Natural killer cell treated with Interleukin-12 subunit alpha and Interleukin-12 subunit beta and Interleukin-15 and Interleukin-18, amount 100 ng/mL, for 72 hours (primary cell): Measurements from ENCODE around the gene LZTFL1. TPM values are rescaled to one million over a fixed set of nuclear protein-coding genes. Genes with fewer than 3 reads are reported as not detected.
A peak's percentile ranks its signal among the peaks of the same experiment; 100 is the strongest.

Experiments
- ATAC-seq, 2 donors: fragments of 150-1000 bp; cut with Tn5 transposase in 1 of 2; sonication (Bioruptor Pico), chemical (Tn5 transposase) in 1 of 2; 2 replicates each; pipeline ENCODE4 v1.10.0; 2021
- DNase-seq: peaks from one replicate; pipeline ENCODE4 v3.0.0; 2022; ENCODE audit warnings: low spot score
- H3K27ac Mint-ChIP-seq, 2 donors: 1 replicate in 1 of 2; 2 replicates in 1 of 2; pipeline ENCODE4 v1.8.0; 2022; ENCODE audit warnings: mixed read lengths in 2 of 2, mild to moderate bottlenecking in 1 of 2, moderate library complexity in 1 of 2
- H3K27me3 Mint-ChIP-seq, 2 donors: 1 replicate in 1 of 2; 2 replicates in 1 of 2; pipeline ENCODE4 v1.8.0; 2022; ENCODE audit warnings: mixed read lengths in 2 of 2
- H3K36me3 Mint-ChIP-seq: one replicate; pipeline ENCODE4 v1.8.0; 2022; ENCODE audit warnings: mixed read lengths
- H3K4me1 Mint-ChIP-seq, 2 donors: 1 replicate in 1 of 2; 2 replicates in 1 of 2; pipeline ENCODE4 v1.8.0; 2022; ENCODE audit warnings: low read depth in 2 of 2, mixed read lengths in 2 of 2, mild to moderate bottlenecking in 1 of 2
- H3K4me3 Mint-ChIP-seq: one replicate; pipeline ENCODE4 v1.8.0; 2022; ENCODE audit warnings: mixed read lengths
- H3K9me3 Mint-ChIP-seq: 2 replicates; pipeline ENCODE4 v1.8.0; 2022; ENCODE audit warnings: mixed read lengths
- total RNA-seq, 2 donors: library from RNA; stranded (reverse); gene quantifications; one replicate each; pipeline ENCODE4 v1.2.3, GENCODE V29; 2022

The LZTFL1 gene
- total RNA-seq, 2 donors from 2014 or later, result 6.7 to 7.1 TPM

DNA sequence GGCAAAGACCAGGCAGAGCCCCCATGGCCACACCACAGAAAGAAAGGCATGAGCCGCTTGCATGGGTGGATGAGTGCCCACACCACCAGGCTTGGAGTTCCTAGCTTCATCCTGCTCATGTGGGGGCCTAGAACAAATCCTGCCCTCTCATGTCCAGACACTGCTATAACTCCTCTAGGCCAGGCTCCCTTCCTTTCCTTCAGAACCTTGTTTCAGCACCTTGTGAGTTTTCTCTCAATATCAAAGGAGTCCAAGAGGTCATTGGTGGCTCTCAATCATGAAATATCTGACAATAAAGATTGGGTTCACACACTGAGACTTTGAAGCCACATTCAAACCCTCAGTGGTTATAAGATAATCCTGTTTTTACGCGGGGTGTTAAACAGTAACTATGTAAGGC lies 58.3 kb downstream of the LZTFL1 start:
- Mint-ChIP-seq H3K4me3 (no peak overlapping the region), H3K27me3 (peaks cover 5 to 12% of the 10 kb centered on the region in 2 donors), H3K36me3 (no peaks in the 10 kb centered on the region), H3K27ac (no peak overlapping the region), H3K4me1 (no peaks in the 10 kb centered on the region), H3K9me3 (no peaks in the 10 kb centered on the region)
- no peak for DNase-seq
- no peak for ATAC-seq

DNA sequence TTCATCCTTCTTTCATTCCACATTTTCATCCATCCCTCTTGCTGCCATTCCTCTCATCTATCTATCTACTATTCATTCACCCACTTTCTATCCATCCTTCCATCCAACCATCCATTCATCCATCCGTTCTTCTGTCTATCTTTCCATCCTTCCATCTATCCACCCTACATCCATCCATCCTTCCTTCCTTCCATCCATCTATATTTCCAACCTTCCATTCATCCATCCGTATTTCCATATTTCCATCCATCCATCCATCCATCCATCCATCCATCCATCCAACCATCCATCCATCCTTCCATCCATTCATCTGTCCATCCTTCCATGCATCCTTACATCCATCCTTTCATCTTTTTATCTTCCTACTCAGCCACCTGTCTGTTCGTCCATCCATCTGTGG lies 59.5 kb downstream of the LZTFL1 start:
- Mint-ChIP-seq H3K36me3 (no peaks in the 10 kb centered on the region), H3K4me3 (no peak overlapping the region), H3K27me3 (peaks cover 5% of the 10 kb centered on the region in 2 donors), H3K9me3 (no peaks in the 10 kb centered on the region), H3K27ac (no peak overlapping the region), H3K4me1 (no peaks in the 10 kb centered on the region)
- DNase-seq, result no peak
- ATAC-seq, result no peak

- no peaks in the 10 kb centered on the region for H3K4me1 Mint-ChIP-seq
- H3K36me3 Mint-ChIP-seq, result no peaks in the 10 kb centered on the region
- DNase-seq (no peak), ATAC-seq (no peak)
- no peak overlapping the region for H3K27ac Mint-ChIP-seq
- no peak overlapping the region for H3K4me3 Mint-ChIP-seq
- H3K27me3 Mint-ChIP-seq, result no peaks in the 10 kb centered on the region
- no peaks in the 10 kb centered on the region for H3K9me3 Mint-ChIP-seq
These were observed 60.1 kb downstream of the LZTFL1 start for GRCh38 chr3:45781841-45782240.

- Mint-ChIP-seq H3K27me3 (no peaks in the 10 kb centered on the region), H3K9me3 (no peaks in the 10 kb centered on the region), H3K4me1 (no peaks in the 10 kb centered on the region), H3K4me3 (no peak overlapping the region), H3K27ac (no peak overlapping the region), H3K36me3 (no peaks in the 10 kb centered on the region)
- DNase-seq (no peak), ATAC-seq (no peak)
These were observed 60.6 kb downstream of the LZTFL1 start for GRCh38 chr3:45781271-45781670.

GRCh38 chr3:45779746-45780735 lies 61.9 kb downstream of the LZTFL1 start:
- H3K4me3 Mint-ChIP-seq, result no peak overlapping the region
- no peaks in the 10 kb centered on the region for H3K36me3 Mint-ChIP-seq
- H3K27ac Mint-ChIP-seq, result no peak overlapping the region
- no peaks in the 10 kb centered on the region for H3K27me3 Mint-ChIP-seq
- ATAC-seq (peak in 1 of 2 donors; percentile 17), DNase-seq (no peak)
- no peaks in the 10 kb centered on the region for H3K4me1 Mint-ChIP-seq
- H3K9me3 Mint-ChIP-seq, result no peaks in the 10 kb centered on the region

- Mint-ChIP-seq H3K4me3 (no peak overlapping the region), H3K36me3 (no peaks in the 10 kb centered on the region), H3K27me3 (no peaks in the 10 kb centered on the region), H3K27ac (no peak overlapping the region), H3K9me3 (no peaks in the 10 kb centered on the region), H3K4me1 (no peaks in the 10 kb centered on the region)
- DNase-seq, result no peak
- ATAC-seq, result no peak
These were observed 63.1 kb downstream of the LZTFL1 start for GRCh38 chr3:45778761-45779201.

GRCh38 chr3:45777746-45778386 lies 64.1 kb downstream of the LZTFL1 start:
- no peaks in the 10 kb centered on the region for H3K27me3 Mint-ChIP-seq
- no peaks in the 10 kb centered on the region for H3K9me3 Mint-ChIP-seq
- H3K27ac Mint-ChIP-seq, result no peak overlapping the region
- no peaks in the 10 kb centered on the region for H3K36me3 Mint-ChIP-seq
- DNase-seq, result no peak
- H3K4me1 Mint-ChIP-seq, result peaks cover 0 to 1% of the 10 kb centered on the region in 2 donors
- no peak for ATAC-seq
- no peak overlapping the region for H3K4me3 Mint-ChIP-seq

- Mint-ChIP-seq H3K27ac (no peak overlapping the region), H3K4me1 (peaks cover 0 to 3% of the 10 kb centered on the region in 2 donors), H3K27me3 (no peaks in the 10 kb centered on the region), H3K4me3 (no peak overlapping the region), H3K36me3 (no peaks in the 10 kb centered on the region), H3K9me3 (no peaks in the 10 kb centered on the region)
- DNase-seq (no peak), ATAC-seq (no peak)
These were observed 64.7 kb downstream of the LZTFL1 start for GRCh38 chr3:45777111-45777745.

DNA sequence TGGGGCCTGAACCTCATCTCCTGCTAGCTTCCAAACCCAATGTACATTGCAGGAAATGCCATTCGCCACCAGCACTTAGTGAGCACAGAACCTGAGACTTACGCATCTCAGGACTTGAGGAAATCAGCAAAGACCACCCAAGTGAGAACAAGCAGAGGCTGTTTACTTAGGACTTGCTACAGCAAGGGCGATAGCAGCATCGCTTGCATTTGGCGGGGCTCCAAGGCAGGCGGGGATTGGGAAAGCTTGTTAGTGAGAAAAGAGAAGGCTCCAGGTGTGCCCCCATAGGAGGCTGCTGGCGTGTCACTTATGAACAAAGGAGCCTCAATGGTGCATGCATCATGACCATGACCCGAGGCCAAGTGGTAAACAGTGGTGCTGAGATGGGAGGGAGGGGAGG lies 65.3 kb downstream of the LZTFL1 start:
- Mint-ChIP-seq H3K27me3 (no peaks in the 10 kb centered on the region), H3K27ac (no peak overlapping the region), H3K4me3 (no peak overlapping the region), H3K36me3 (no peaks in the 10 kb centered on the region), H3K9me3 (no peaks in the 10 kb centered on the region), H3K4me1 (peaks cover 0 to 3% of the 10 kb centered on the region in 2 donors)
- DNase-seq (no peak), ATAC-seq (no peak)

DNA sequence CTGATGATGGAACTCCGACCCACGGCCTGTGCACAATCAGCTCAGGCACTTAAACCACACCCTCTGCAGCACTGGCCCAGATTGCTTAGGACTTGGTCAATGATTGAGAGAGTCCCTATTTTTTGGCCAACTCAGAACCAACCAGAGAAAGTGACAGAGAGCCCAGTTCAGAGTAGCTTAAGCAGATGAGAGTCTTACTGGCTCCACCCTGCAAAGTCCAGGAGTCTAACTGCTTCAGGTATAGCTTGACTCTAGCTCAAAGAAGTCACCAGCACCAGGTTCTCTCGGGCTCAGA lies 65.7 kb downstream of the LZTFL1 start:
- Mint-ChIP-seq H3K9me3 (no peaks in the 10 kb centered on the region), H3K4me1 (peaks cover 0 to 3% of the 10 kb centered on the region in 2 donors)

GRCh38 chr3:45775571-45776300 lies 66.2 kb downstream of the LZTFL1 start:
- H3K9me3 Mint-ChIP-seq, result no peaks in the 10 kb centered on the region
- no peaks in the 10 kb centered on the region for H3K27me3 Mint-ChIP-seq
- no peak overlapping the region for H3K27ac Mint-ChIP-seq
- no peak for ATAC-seq
- no peak for DNase-seq
- H3K4me1 Mint-ChIP-seq, result peaks cover 0 to 3% of the 10 kb centered on the region in 2 donors
- H3K4me3 Mint-ChIP-seq, result no peak overlapping the region
- H3K36me3 Mint-ChIP-seq, result no peaks in the 10 kb centered on the region

More for the DNA sequence above, 65.7 kb downstream of the LZTFL1 start:
- ATAC-seq, result no peak
- no peak for DNase-seq
- Mint-ChIP-seq H3K36me3 (no peaks in the 10 kb centered on the region), H3K27me3 (no peaks in the 10 kb centered on the region), H3K4me3 (no peak overlapping the region), H3K27ac (no peak overlapping the region)

DNA sequence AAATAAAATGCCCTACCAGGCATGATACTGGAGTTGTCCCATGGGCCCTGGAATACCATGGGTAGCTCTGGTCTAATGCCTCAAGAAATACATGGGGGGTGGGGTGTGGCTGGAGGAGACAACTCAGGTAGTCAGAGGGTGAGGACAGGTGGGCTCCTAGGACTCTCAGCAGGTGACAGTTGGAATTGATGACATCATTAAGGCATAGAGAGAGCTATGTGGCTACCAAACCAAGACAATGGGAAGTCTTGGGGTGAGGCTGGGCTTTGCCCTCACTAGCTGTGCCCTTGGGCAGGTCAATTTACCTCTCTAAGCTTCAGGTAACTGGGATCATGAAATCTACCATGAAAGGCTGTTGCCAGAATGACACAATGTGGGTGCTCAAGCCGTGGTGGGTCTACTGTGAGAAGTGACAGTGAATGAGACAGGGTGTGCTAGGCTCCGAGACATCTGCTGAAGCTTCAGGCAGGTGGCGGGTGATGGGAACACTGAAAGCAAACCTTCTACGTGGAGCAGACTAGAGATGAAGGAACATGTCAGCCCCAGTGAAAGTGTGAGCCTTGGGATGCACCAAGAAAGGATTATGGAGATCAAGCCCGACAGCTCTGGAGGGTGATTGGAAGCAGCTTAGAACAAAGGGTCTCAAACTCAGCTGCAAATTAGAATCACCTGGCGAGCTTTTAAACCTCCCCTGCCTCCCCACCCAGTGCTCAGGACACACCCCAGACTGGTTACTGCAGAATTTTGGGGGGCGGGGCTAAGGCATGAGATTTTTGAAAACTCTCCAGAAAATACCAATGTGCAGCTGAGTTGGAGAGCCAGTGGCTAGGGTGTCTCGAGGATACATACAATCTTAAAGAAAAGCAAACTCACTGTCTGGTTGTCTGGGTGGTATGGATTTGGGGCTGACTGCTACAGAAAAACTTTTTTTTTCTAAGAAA lies 67.1 kb downstream of the LZTFL1 start:
- H3K27ac Mint-ChIP-seq, result no peak overlapping the region
- H3K9me3 Mint-ChIP-seq, result no peaks in the 10 kb centered on the region
- no peak overlapping the region for H3K4me3 Mint-ChIP-seq
- H3K27me3 Mint-ChIP-seq, result no peaks in the 10 kb centered on the region
- DNase-seq (no peak), ATAC-seq (no peak)
- H3K4me1 Mint-ChIP-seq, result peaks cover 0 to 3% of the 10 kb centered on the region in 2 donors
- H3K36me3 Mint-ChIP-seq, result no peaks in the 10 kb centered on the region
